ENCODE results near the gene MYO5A.
"Not testable (repeated sequence)": the region's sequence is repeated elsewhere in the genome, so short reads cannot be mapped to it uniquely, and the experiment has no call there.

MYO5A gene

DNA sequence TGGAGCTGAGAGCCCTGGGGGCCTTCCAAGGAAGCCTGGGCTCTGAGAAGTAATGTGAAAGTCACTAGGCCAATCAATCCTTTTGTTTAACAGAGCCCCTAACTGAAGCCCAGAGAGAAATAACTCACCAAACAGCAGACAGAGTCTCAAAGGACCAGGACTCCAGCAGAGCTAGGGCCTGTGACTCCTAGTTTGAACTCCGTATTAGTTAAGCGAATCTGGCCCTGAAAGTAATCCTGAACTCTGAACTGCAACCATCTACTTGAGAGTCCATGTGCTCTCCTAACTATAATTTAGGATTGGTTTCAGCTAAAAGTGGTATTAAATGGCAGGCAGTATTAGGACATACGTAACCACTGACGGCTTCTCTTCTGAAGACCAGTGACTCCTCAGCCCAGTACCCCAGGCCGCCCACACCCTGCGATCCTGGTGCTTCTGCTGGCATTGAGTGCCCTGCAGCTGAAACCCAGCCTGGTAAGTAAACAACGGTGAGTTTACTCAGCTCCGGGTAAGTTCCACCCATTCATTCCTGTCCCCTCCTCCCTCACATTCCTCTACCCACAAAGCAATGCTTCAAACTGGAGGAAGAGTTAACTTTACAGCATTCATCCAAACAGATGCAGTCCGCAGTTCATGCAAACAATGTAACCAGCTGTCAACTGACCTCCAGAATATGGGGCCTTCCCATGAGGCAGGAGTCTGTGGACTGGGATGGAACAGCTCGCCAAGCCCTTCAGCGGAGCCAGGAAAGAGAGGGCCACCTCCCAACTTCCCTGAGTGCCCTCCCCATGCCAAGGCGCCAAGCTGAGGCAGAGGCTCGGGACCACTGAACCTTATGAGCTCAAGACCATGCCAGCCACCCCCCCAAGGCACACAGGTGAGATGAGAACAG is 240.4 kb downstream of the MYO5A start:
- DNase-seq (ENCODE audit: low read depth), result no peak

DNA sequence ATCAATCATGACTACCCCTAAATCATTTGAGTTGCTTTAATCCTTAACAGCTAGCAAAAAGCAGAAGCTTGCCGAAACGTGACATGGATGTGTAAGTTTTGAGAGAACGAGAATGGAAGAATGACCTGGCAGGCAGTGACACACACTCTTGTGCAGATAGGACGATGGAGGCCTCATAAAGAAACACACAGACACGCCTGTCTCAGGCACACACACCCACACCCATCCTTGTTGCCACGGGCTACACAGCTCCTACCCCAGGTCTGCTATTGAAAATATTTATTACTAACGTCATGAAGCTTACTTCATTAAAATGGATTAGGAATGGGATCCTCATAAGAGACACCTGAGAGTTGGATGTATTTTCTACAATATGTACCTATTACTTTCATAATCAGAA is 241.6 kb downstream of the MYO5A start:
- no peak for DNase-seq (ENCODE audit: low read depth)

- not testable (repeated sequence) for DNase-seq (ENCODE audit: low read depth)
Observed at GRCh38 chr15:52285941-52286340, 242.7 kb downstream of the MYO5A start.

DNA sequence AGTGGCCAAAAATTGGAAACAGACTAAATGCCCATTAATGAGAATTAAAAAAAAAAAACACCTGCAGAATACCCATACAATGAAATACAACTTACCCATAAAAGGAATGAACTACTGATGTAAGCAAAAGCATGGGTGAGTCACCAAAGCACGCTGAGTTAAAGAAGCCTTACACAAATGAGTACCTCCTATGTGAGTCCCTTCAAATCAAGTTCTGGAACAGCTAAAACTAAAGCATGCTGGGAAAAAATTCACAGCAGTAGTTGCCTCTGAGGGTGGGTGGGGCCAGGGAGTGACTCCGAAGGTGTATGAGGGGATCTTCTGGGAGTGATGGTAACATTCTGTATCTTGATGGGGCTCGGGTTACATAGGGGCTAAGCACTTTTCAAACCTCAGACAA is 244.5 kb downstream of the MYO5A start:
- no peak for DNase-seq (ENCODE audit: low read depth)

GRCh38 chr15:52283281-52283680 is 245.4 kb downstream of the MYO5A start:
- DNase-seq (ENCODE audit: low read depth), result no peak

DNA sequence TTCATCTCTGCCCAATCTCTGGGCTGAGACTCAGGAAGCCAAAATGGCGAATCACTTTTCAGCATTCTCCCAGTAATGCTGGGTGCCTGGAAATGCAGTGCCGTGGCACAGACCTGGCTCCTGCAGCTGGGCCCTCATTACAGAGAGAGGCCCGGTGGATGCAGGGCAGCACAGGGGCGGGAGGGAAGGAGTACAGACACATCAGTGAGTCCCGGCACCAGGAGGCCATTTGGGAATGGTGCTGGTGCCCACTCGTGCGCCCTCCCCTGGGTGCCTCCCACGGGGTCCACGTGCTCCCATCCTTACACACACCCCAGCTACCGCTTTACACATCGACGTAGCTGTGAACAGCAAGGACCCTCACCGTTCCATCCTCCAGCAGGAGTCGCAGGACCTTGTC is 246.3 kb downstream of the MYO5A start:
- DNase-seq (ENCODE audit: low read depth), result no peak

- no peak for DNase-seq (ENCODE audit: low read depth)
Observed at GRCh38 chr15:52281085-52282035, 247.3 kb downstream of the MYO5A start.

- no peak for DNase-seq (ENCODE audit: low read depth)
Observed at GRCh38 chr15:52280326-52281084, 248.2 kb downstream of the MYO5A start.

DNA sequence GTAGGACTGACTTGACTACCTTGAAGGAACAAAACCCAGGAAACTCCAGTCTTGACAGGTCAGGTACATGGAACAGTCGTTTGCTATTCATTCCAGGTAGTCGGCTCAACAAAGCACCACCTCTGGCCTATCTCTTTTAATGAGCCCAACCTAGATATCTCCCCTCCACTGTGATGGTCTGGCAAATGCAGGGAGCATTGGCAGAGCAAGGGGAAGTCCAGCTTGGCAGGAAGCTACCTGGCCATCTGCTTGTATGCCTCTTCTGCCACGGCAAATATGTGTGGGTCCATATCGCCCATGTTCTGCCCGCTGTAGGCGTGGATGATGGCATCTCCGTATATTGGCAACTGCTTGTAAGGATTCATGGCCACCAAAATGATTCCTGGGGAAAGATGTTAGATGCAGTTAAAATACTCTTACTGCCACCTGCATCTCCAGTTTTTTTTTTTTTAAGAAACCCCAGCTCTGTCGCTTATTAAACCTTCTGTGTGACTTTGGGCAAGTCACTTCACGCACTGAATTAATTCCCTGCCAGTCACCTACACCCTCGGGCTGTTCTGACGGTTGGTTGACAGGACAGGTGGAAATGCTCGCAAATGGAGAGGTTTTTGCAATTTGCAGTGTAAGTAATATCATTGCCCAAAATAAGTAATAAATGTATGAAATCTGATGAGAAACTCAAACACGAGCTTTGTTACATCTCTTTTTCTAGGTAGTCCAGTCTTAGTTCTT is 249.9 kb downstream of the MYO5A start:
- DNase-seq (ENCODE audit: low read depth), result no peak

DNA sequence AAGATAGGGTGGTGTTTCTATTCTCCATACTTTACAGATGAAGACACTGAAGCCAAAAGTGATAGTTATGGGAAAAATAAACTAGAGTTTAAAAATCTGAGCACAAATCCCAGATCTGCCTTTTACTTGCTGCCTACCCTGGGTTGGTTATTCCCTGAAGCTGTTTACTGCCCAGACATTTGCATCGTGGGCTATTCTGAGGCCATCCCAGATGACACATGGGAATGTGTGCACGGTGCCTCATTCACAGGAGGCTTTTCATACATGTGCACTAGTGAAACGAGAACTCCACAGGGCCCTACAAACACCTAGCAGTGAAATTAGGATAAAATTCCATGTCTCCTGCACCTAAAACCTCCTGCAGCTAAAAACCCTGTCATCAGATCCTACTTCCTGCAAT is 250.5 kb downstream of the MYO5A start:
- no peak for DNase-seq (ENCODE audit: low read depth)

DNA sequence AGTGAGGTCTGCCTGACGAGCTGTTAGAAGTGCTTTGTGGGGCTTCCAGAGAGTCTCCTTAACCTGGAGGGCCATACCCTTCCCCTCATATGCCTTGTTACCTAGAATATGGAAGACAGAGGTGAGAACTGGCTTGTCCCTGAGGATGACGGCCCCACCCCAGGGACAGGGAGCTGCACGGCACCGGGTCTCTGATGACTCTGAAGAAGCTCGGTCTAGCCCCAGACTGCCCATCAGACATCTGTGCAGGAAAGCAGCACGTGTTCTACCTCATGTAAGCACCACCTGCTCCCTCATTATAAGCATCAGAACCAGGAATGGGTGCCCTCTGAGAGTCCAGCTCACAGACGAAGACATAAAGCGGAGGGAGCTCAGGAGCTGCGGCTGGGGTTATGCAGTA is 251.1 kb downstream of the MYO5A start:
- no peak for DNase-seq (ENCODE audit: low read depth)

- no peak for DNase-seq (ENCODE audit: low read depth)
Observed at GRCh38 chr15:52276256-52276770, 252.4 kb downstream of the MYO5A start.

DNA sequence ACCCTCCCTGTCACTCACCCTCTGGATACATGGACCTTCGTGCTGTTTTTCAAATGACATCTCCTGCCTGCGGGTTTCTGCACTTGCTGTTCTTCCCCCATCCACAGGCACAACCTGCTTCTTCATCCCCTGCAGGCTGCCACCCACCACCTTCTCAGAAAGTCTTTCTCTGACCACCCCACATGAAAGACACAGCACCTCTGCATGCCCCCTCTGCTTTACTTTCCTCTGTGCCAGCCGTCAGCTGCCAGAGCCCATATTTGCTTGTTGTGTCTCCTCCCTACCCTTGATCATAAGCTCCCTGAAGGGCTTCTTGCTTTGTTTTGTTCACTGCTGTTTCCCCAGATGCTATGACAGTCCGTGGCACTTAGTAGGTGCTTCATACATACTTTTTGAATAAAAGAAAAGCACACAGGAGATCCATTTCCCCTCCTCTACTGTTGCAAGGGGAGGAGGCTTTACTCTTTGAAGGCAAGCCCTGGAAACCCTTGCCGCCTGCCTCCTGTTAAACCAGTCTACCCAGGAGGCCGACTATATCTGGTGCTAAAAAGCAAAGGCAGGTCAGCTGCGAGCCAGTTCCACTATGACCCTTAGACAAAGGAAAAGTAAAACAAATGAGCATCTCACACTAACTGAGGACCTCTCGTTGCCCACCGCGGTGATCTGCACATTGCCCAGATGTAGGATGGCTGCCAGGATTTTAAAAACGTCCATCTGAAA is 265.0 kb downstream of the MYO5A start:
- no peak for DNase-seq (ENCODE audit: low read depth)

DNA sequence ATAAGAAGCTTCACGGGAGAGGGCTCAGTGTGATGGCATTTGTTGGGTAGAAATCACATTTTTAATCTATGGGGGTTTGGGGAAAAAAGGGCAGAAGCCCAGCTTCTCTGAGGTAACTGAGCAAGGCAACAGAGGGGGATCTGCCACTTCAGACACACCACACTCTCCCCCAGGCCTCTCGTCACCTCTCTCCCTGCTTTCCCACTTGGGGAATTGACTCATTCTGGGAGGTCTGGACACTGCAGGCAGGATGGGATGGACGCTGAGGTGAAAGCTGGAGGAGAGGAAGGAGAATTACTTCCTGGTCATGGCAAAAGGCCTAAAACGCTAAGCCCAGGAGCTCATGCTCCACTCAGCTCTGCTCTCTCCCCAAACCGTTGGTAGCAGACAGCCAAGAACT is 266.3 kb downstream of the MYO5A start:
- no peak for DNase-seq (ENCODE audit: low read depth)

GRCh38 chr15:52261498-52262242 is 267.0 kb downstream of the MYO5A start:
- DNase-seq (ENCODE audit: low read depth), result no peak

GRCh38 chr15:52261026-52261425 is 267.7 kb downstream of the MYO5A start:
- no peak for DNase-seq (ENCODE audit: low read depth)

DNA sequence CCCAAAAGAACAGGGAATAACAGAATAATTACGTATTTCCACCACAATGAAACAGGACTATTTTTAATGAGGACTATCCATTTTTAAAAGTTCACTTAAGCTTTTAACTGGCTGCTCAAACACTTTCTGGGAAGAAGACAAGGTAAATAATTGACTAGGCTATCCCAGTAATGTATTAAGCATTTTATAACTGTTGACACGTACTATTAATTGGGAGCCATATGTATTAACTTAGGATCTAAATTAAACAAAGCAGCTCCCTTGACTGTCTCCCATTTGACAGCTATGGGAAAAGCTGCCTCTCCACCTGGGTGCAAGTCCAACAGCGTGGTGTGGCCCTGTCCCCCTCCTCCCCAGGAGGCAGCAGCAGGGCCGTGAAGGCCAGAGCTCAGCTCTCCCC is 269.2 kb downstream of the MYO5A start:
- DNase-seq (ENCODE audit: low read depth), result no peak

- DNase-seq (ENCODE audit: low read depth), result no peak
Observed at GRCh38 chr15:52258461-52258860, 270.2 kb downstream of the MYO5A start.

GRCh38 chr15:52257734-52258062 is 271.0 kb downstream of the MYO5A start:
- DNase-seq (ENCODE audit: low read depth), result no peak

Measured in T-helper 22 cell (primary cell).